Activated CD4-positive, alpha-beta T cell treated with anti-CD3 and anti-CD28 coated beads, Interleukin-2, amount 10 ng/mL, durations not matched to agents 7 days and 5 days (primary cell): ENCODE data around the gene MALL. TPM values are rescaled to one million over a fixed set of nuclear protein-coding genes. Genes with fewer than 3 reads are reported as not detected.
"Not testable (repeated sequence)": the region's sequence is repeated elsewhere in the genome, so short reads cannot be mapped to it uniquely, and the experiment has no call there.

Experiments
- CTCF ChIA-PET: fragments of 350-600 bp; sonication (Branson Sonifier 250); formaldehyde crosslinking; loops from one replicate; lab custom pipeline; 2021; ENCODE audit warnings: antibody characterized with exemption; lab: Charles Lee
- POLR2A ChIA-PET: fragments of 350-600 bp; sonication (Branson Sonifier 250); formaldehyde crosslinking; loops from one replicate; lab custom pipeline; 2021; ENCODE audit warnings: antibody characterized with exemption; lab: Charles Lee
- DNase-seq: peaks from one replicate; pipeline ENCODE4 v3.0.0-alpha.2; 2020
- H3K27ac Mint-ChIP-seq: one replicate; pipeline ENCODE4 v1.8.0; 2021; ENCODE audit warnings: mild to moderate bottlenecking, moderate library complexity, mixed read lengths
- H3K27me3 Mint-ChIP-seq: one replicate; pipeline ENCODE4 v1.8.0; 2021; ENCODE audit warnings: mixed read lengths
- H3K36me3 Mint-ChIP-seq: one replicate; pipeline ENCODE4 v1.8.0; 2021; ENCODE audit warnings: low read depth, mixed read lengths
- H3K4me1 Mint-ChIP-seq: one replicate; pipeline ENCODE4 v1.8.0; 2021; ENCODE audit warnings: mixed read lengths
- H3K4me3 Mint-ChIP-seq: one replicate; pipeline ENCODE4 v1.8.0; 2021; ENCODE audit warnings: mild to moderate bottlenecking, moderate library complexity, mixed read lengths
- H3K9me3 Mint-ChIP-seq: one replicate; pipeline ENCODE4 v1.8.0; 2021; ENCODE audit warnings: mixed read lengths
- total RNA-seq, 2 experiments: library from RNA; stranded (reverse); gene quantifications; one replicate each; pipeline ENCODE4 v1.2.3, GENCODE V29; 2021

MALL gene
- total RNA-seq, 2 experiments from 2014 or later, result 0.19 TPM; not detected in 1

DNA sequence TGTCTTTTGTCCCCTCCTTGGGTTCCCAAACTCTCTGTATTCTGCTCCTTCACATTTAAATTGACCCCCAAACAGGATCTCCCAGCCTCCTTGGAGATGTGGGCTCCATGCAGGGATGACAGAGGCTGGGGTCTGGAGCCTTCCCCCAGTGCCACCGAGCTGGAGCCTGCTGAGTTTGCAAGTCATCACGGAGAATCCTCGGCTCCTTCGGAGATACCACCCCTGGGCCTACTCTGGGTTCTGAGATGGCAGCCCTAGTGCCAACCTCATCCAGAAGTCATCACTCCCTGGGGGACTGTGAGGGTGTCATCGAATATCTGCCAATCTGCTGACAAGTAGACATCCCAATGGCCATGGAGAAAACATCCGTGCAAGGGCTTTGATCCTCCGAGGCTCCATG lies 45.8 kb downstream of the MALL start:
- H3K27ac Mint-ChIP-seq, CTCF ChIA-PET, H3K4me3 Mint-ChIP-seq, H3K36me3 Mint-ChIP-seq, DNase-seq, H3K4me1 Mint-ChIP-seq, H3K9me3 Mint-ChIP-seq, POLR2A ChIA-PET, H3K27me3 Mint-ChIP-seq: not testable (repeated sequence)

- DNase-seq, H3K36me3 Mint-ChIP-seq, H3K9me3 Mint-ChIP-seq, POLR2A ChIA-PET, H3K4me1 Mint-ChIP-seq, H3K27me3 Mint-ChIP-seq, H3K27ac Mint-ChIP-seq, CTCF ChIA-PET, H3K4me3 Mint-ChIP-seq: not testable (repeated sequence)
Observed at GRCh38 chr2:110068153-110068552, 47.5 kb downstream of the MALL start.

- H3K4me3 Mint-ChIP-seq, CTCF ChIA-PET, H3K27me3 Mint-ChIP-seq, H3K27ac Mint-ChIP-seq, H3K36me3 Mint-ChIP-seq, H3K9me3 Mint-ChIP-seq, POLR2A ChIA-PET, DNase-seq, H3K4me1 Mint-ChIP-seq: not testable (repeated sequence)
Observed at GRCh38 chr2:110062332-110062731, 53.3 kb downstream of the MALL start.

DNA sequence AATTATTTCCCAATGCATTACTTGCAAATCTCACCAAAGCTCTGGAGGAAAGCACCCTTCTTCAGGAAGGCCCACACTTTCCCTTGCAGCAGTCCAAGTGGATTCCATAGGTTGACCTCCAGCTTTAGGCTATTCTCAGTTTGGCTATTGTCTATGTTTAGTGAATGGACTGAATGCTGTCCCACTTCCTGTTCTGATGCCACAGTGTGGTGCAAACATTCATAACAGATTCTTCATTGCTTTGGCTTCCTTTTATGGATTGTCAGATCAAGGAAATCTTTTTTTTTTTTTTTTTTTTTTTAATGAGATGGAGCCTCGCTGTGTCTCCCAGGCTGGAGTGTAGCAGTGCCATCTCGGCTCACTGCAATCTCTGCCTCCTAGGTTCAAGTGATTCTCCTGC lies 55.1 kb downstream of the MALL start:
- H3K27me3 Mint-ChIP-seq, H3K4me1 Mint-ChIP-seq, H3K4me3 Mint-ChIP-seq, POLR2A ChIA-PET, H3K27ac Mint-ChIP-seq, DNase-seq, H3K36me3 Mint-ChIP-seq, CTCF ChIA-PET, H3K9me3 Mint-ChIP-seq: not testable (repeated sequence)

DNA sequence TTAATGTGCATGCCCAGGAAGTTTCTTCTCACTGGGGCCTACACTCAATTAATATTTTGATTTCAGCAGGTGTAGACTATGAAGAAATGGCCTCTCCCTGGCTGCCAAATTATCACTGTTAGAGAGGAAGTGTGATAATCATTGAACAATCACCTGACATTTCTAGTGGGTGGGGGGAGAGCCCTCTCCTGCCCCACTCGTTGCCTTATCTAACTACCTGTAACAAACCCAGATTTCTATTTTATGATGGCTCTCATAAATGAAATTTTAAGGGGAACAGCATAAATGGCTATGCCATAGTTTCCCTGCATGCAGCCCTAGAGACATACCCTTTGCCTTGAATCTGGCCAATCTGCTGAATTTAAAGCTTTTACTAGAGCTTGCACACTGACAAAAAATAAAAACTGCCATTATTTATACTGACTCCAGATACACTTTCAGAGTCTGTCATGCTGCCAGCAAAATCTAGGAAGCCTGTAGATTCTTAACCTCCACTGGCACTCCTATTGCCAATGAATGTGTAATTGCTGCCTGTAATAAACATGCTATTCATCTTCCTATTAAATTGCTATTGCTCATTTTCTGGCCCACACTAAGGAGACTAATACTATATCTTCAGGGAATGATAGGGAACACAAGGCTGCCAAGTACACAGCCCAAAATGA lies 55.8 kb downstream of the MALL start:
- H3K27ac Mint-ChIP-seq, H3K9me3 Mint-ChIP-seq, CTCF ChIA-PET, H3K36me3 Mint-ChIP-seq, H3K4me1 Mint-ChIP-seq, H3K27me3 Mint-ChIP-seq, DNase-seq, H3K4me3 Mint-ChIP-seq, POLR2A ChIA-PET: not testable (repeated sequence)

GRCh38 chr2:110059009-110059693 lies 56.5 kb downstream of the MALL start:
- H3K27ac Mint-ChIP-seq, result not testable (repeated sequence)

GRCh38 chr2:110058034-110058433 lies 57.6 kb downstream of the MALL start:
- CTCF ChIA-PET, H3K4me3 Mint-ChIP-seq, DNase-seq, POLR2A ChIA-PET, H3K4me1 Mint-ChIP-seq, H3K27me3 Mint-ChIP-seq, H3K27ac Mint-ChIP-seq, H3K36me3 Mint-ChIP-seq, H3K9me3 Mint-ChIP-seq: not testable (repeated sequence)

More at GRCh38 chr2:110059009-110059693, 56.5 kb downstream of the MALL start:
- H3K9me3 Mint-ChIP-seq, CTCF ChIA-PET, H3K27me3 Mint-ChIP-seq, POLR2A ChIA-PET, H3K4me3 Mint-ChIP-seq, DNase-seq, H3K4me1 Mint-ChIP-seq, H3K36me3 Mint-ChIP-seq: not testable (repeated sequence)

- CTCF ChIA-PET, H3K36me3 Mint-ChIP-seq, POLR2A ChIA-PET, H3K9me3 Mint-ChIP-seq, DNase-seq, H3K4me1 Mint-ChIP-seq, H3K27ac Mint-ChIP-seq, H3K27me3 Mint-ChIP-seq, H3K4me3 Mint-ChIP-seq: not testable (repeated sequence)
Observed at GRCh38 chr2:110055819-110056408, 59.7 kb downstream of the MALL start.

DNA sequence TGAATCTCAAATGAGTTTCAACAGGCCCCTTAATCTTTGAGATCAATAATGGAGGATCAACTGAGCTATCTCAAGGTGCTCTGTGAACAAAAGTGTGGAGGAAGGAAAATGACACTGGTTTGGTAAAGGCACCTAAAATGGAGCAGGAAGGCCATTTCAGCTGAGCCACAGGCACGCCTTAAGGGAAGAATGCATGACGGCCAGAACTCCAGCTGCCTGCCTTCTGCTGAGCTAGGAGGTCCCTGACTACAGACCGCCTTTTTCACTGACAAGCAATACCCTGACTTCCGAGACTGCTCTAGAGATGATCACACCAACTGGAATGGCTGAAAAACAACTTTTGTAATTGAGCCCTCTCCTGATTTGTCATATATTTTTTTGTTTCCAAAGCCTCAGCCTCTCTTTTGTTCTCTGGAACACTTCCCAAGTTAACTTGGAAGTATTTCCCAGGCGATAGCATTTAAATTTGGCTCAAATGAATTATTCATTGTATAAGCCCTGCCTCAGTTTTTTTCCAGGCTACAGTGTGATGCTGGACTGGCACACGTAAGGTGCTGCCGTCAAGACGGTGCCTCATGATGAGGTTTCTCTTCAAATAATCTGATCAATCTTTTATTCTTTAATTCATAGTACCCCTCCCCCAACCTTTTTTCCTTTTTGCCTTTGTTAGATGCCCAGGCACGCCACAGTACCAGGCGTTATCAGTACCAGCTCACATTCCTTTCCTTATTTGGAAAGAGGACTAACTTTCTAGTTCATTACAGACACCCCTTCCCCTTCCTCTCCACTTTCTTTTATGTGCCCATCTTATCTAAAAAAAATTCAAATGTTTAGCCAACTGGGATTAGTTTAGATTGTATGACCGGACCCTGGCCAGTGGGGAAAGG lies 60.9 kb downstream of the MALL start:
- peak; percentile 0 for DNase-seq
- H3K27me3 Mint-ChIP-seq, CTCF ChIA-PET, H3K9me3 Mint-ChIP-seq, H3K36me3 Mint-ChIP-seq, H3K4me1 Mint-ChIP-seq, H3K27ac Mint-ChIP-seq, POLR2A ChIA-PET, H3K4me3 Mint-ChIP-seq: not testable (repeated sequence)

DNA sequence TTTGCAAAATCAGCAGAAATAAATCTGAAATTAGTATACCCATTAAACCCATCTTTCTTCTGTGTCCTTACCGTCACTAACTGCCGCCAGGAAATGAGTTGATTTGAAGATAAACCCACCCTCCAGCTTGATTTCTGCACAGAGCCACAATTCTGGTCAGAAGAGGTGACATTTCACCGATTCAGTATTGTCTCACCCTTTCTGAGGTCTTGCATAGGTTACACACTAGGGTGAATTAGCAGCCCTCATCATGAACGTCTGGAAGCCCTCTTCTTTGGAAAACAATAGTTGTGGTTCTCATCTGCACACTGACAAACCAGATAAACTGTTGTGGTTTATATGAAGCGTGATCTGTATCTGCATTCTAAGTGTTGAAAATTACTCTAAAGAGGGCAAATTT lies 61.9 kb downstream of the MALL start:
- DNase-seq, CTCF ChIA-PET, H3K27ac Mint-ChIP-seq, H3K27me3 Mint-ChIP-seq, H3K4me1 Mint-ChIP-seq, POLR2A ChIA-PET, H3K36me3 Mint-ChIP-seq, H3K4me3 Mint-ChIP-seq, H3K9me3 Mint-ChIP-seq: not testable (repeated sequence)

GRCh38 chr2:110052166-110052565 lies 63.5 kb downstream of the MALL start:
- H3K9me3 Mint-ChIP-seq, H3K4me3 Mint-ChIP-seq, H3K36me3 Mint-ChIP-seq, DNase-seq, H3K27ac Mint-ChIP-seq, H3K27me3 Mint-ChIP-seq, H3K4me1 Mint-ChIP-seq, POLR2A ChIA-PET, CTCF ChIA-PET: not testable (repeated sequence)

DNA sequence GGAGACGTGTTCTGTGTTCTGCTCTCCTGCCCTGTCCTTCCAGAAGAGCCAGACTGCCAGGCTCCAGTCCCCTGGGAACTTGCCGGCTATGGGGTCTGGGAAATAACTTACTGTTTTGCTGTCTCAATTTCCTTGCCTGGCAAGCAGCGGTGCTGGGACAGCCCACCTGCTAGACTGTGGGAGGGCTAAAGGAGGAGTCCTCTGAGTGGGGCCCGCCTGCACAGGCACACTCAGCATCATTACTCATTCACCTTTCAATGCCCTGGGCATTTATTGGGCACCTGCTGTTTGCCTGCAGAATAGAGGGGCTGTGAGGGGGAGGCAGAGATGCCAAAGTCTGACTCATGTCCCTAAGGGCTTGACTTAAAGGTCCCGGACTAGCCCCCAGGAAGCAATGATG lies 65.4 kb downstream of the MALL start:
- H3K27me3 Mint-ChIP-seq, DNase-seq, POLR2A ChIA-PET, H3K4me3 Mint-ChIP-seq, H3K9me3 Mint-ChIP-seq, H3K27ac Mint-ChIP-seq, H3K4me1 Mint-ChIP-seq, CTCF ChIA-PET, H3K36me3 Mint-ChIP-seq: not testable (repeated sequence)

DNA sequence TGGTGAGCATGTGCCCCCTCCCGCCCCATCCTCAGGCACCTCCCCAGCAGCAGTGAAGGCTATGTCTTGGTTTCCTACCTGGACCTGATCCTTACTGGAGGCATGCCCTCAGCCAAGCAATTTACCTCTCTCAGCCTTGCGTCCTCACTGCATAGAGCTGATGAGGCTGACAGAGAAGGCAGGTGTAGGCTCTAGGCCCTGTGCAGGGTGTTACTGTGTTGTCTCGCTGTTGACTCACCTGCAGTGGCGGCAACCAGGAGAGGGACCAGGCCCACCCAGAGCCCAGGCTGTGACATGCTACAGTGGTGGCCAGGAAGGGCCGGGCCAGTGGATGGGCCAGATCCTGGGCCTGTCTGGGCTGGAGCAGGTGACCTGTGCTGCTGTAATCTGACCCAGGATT lies 65.9 kb downstream of the MALL start:
- H3K4me3 Mint-ChIP-seq, H3K36me3 Mint-ChIP-seq, H3K4me1 Mint-ChIP-seq, H3K27me3 Mint-ChIP-seq, H3K9me3 Mint-ChIP-seq, POLR2A ChIA-PET, H3K27ac Mint-ChIP-seq, CTCF ChIA-PET, DNase-seq: not testable (repeated sequence)
